ENCODE data around the gene PAM.

The PAM gene

DNA sequence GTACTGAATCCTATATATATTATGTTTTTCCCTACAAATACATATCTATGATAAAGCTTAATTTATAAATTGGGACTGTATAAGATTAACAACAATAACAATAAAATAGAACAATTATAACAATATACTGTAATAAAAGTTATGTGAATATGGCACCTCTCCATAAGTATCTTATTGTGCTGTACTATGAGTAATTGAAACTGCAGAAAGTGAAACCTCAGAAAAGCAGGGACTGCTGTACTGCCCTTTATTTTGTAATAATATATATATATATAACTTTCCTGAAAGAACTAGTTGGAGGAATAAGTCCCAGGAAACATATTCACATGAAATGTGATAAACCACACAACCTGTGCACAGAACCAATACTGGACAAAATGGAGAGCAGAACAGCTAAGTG is 77.3 kb downstream of the PAM start:
- no peak for TF ChIP-seq CTCF (IDR thresholded peaks at IDR 0.05; ENCODE audit: low read depth, low read length, missing control alignments)
- no peak for DNase-seq (ENCODE audit: extremely low read depth, low read depth)
- H3K4me3 ChIP-seq (replicated peaks; ENCODE audit: low read depth, low read length), result no peak overlapping the region

- DNase-seq (ENCODE audit: extremely low read depth, low read depth), result no peak
Measured at GRCh38 chr5:102833146-102833545, 78.0 kb downstream of the PAM start.

GRCh38 chr5:102834438-102834964 is 79.4 kb downstream of the PAM start:
- no peak overlapping the region for H3K4me3 ChIP-seq (replicated peaks; ENCODE audit: low read depth, low read length)
- DNase-seq (ENCODE audit: extremely low read depth, low read depth), result no peak
- no peak for TF ChIP-seq CTCF (IDR thresholded peaks at IDR 0.05; ENCODE audit: low read depth, low read length, missing control alignments)

More at GRCh38 chr5:102833146-102833545, 78.0 kb downstream of the PAM start:
- no peak overlapping the region for H3K4me3 ChIP-seq (replicated peaks; ENCODE audit: low read depth, low read length)
- no peak for TF ChIP-seq CTCF (IDR thresholded peaks at IDR 0.05; ENCODE audit: low read depth, low read length, missing control alignments)

DNA sequence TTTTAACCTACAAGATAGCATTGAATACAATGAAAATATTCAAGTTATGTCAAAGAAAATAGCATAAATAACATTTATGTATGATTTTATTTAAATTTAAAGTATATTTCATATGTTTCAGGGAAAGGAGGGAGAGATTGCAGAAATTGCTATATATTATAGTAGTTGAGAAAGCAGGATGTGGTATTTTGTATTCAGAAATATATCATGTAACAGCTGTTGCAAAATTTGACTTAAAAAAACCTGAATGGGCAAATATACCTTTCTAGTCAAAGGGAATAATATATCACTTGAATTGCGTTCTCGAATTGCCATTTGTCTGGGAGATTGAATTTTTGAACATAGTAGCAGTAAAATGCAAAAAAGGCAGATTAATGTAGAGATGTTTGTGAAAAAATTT is 80.6 kb downstream of the PAM start:
- no peak overlapping the region for H3K4me3 ChIP-seq (replicated peaks; ENCODE audit: low read depth, low read length)
- no peak for DNase-seq (ENCODE audit: extremely low read depth, low read depth)
- TF ChIP-seq CTCF (IDR thresholded peaks at IDR 0.05; ENCODE audit: low read depth, low read length, missing control alignments), result no peak

GRCh38 chr5:102841021-102841420 is 85.9 kb downstream of the PAM start:
- DNase-seq (ENCODE audit: extremely low read depth, low read depth), result no peak
- TF ChIP-seq CTCF (IDR thresholded peaks at IDR 0.05; ENCODE audit: low read depth, low read length, missing control alignments), result no peak
- no peak overlapping the region for H3K4me3 ChIP-seq (replicated peaks; ENCODE audit: low read depth, low read length)

- TF ChIP-seq CTCF (IDR thresholded peaks at IDR 0.05; ENCODE audit: low read depth, low read length, missing control alignments), result no peak
- no peak for DNase-seq (ENCODE audit: extremely low read depth, low read depth)
- H3K4me3 ChIP-seq (replicated peaks; ENCODE audit: low read depth, low read length), result no peak overlapping the region
Measured at GRCh38 chr5:102843997-102844396, 88.9 kb downstream of the PAM start.

- TF ChIP-seq CTCF (IDR thresholded peaks at IDR 0.05; ENCODE audit: low read depth, low read length, missing control alignments), result no peak
- DNase-seq (ENCODE audit: extremely low read depth, low read depth), result no peak
- no peak overlapping the region for H3K4me3 ChIP-seq (replicated peaks; ENCODE audit: low read depth, low read length)
Measured at GRCh38 chr5:102845041-102845440, 89.9 kb downstream of the PAM start.
